K562 (cell line): ENCODE results near the gene SORT1. TPM values are rescaled to one million over a fixed set of nuclear protein-coding genes. Genes with fewer than 3 reads are reported as not detected.

Source experiments
- CBX3 ChIP-seq, 2 experiments: IDR thresholded peaks; 1 replicate in 1 of 2; 2 replicates in 1 of 2; pipeline ENCODE4 v1.6.1; 2012; ENCODE audit warnings: inconsistent platforms in 2 of 2, low read length in 2 of 2, borderline replicate concordance in 1 of 2, control low read depth in 1 of 2
- CEBPB ChIP-seq: fragments of 450-650 bp; IDR thresholded peaks from 2 replicates; pipeline ENCODE4 v1.6.1; 2016; ENCODE audit warnings: missing genetic modification characterization, missing compliant biosample characterization
- HES1 ChIP-seq: fragments of 450-650 bp; IDR thresholded peaks from 2 replicates; pipeline ENCODE4 v1.6.1; 2016; ENCODE audit warnings: low read depth, mild to moderate bottlenecking, moderate library complexity
- KDM5B ChIP-seq: fragments of 200-600 bp; sonication (generic); IDR thresholded peaks from 2 replicates; pipeline ENCODE4 v1.6.1; 2012; ENCODE audit warnings: low read depth, mild to moderate bottlenecking, moderate library complexity, low read length, control low read depth, inconsistent platforms; ENCODE audit not compliant: insufficient replicate concordance
- MNT ChIP-seq, 2 experiments: fragments of 450-650 bp; conservative IDR thresholded peaks; 2 replicates each; pipeline ENCODE4 v1.6.1; 2017; ENCODE audit warnings: mild to moderate bottlenecking in 2 of 2, moderate library complexity in 2 of 2
- NR3C1 ChIP-seq: sonication (generic); formaldehyde crosslinking; IDR thresholded peaks from 2 replicates; pipeline ENCODE4 v1.8.1; 2022; ENCODE audit warnings: missing genetic modification reagents
- RBBP5 ChIP-seq: fragments of 200-600 bp; sonication (generic); IDR thresholded peaks from 2 replicates; pipeline ENCODE4 v1.6.1; 2012; ENCODE audit warnings: borderline replicate concordance, mild to moderate bottlenecking, low read length, control low read depth, inconsistent platforms; ENCODE audit not compliant: insufficient read depth, poor library complexity, severe bottlenecking
- TCFL5 ChIP-seq: fragments of 250-450 bp; sonication (Bioruptor Pico); conservative IDR thresholded peaks from 2 replicates; pipeline ENCODE4 v1.6.1; 2021; ENCODE audit warnings: mild to moderate bottlenecking, moderate library complexity, matching md5 sums
- TEAD1 ChIP-seq, 2 experiments: fragments of 450-650 bp in 1 of 2; sonication (generic) in 1 of 2; formaldehyde crosslinking; IDR thresholded peaks; 2 replicates each; pipeline versions ENCODE4 v1.4.0 to v1.8.0; 2020 to 2022; ENCODE audit warnings: mild to moderate bottlenecking in 2 of 2, missing genetic modification reagents in 1 of 2
- U2AF1 ChIP-seq: fragments of 200-400 bp; formaldehyde crosslinking; optimal IDR thresholded peaks from 2 replicates; pipeline ENCODE3; 2017; ENCODE audit warnings: mild to moderate bottlenecking, low read depth, low read length, moderate library complexity
- U2AF2 ChIP-seq: fragments of 200-400 bp; formaldehyde crosslinking; optimal IDR thresholded peaks from 2 replicates; pipeline ENCODE3; 2017; ENCODE audit warnings: low read depth, mild to moderate bottlenecking, low read length
- ZBTB40 ChIP-seq, 2 experiments: fragments of 450-650 bp in 1 of 2; sonication (generic) in 1 of 2; formaldehyde crosslinking in 1 of 2; IDR thresholded peaks; 2 replicates each; pipeline versions ENCODE4 v1.7.1 to v1.9.0; 2016 to 2022; ENCODE audit warnings: inconsistent platforms in 1 of 2, mild to moderate bottlenecking in 1 of 2, missing genetic modification reagents in 1 of 2
- ZNF146 ChIP-seq: IDR thresholded peaks from one replicate; pipeline ENCODE4 v1.6.1; 2018; ENCODE audit warnings: missing compliant biosample characterization; ENCODE audit not compliant: unreplicated experiment
- ZNF431 ChIP-seq: sonication (generic); formaldehyde crosslinking; IDR thresholded peaks from 2 replicates; pipeline ENCODE4 v1.8.0; 2022; ENCODE audit warnings: mild to moderate bottlenecking, missing genetic modification reagents
- ZNF551 ChIP-seq: fragments of 250-450 bp; sonication (Bioruptor Pico); IDR thresholded peaks from 2 replicates; pipeline ENCODE4 v1.5.0; 2021; ENCODE audit warnings: mild to moderate bottlenecking, moderate library complexity
- ZNF583 ChIP-seq: fragments of 250-450 bp; sonication (Bioruptor Pico); IDR thresholded peaks from 2 replicates; pipeline ENCODE4 v1.4.0; 2020
- polyA plus RNA-seq, 8 experiments: library from polyadenylated mRNA; depleted of rRNA in 4 of 8; stranded (reverse) in 5 of 8; unstranded in 3 of 8; fragments of >200 nt; fragmentation: Nextera tagmentation in 2 of 8; fragmentation: Illumina TruSeq in 1 of 8; extraction: Ambion mirVana in 2 of 8; extraction: Trizol in 1 of 8; gene quantifications; 2 replicates each; pipeline versions ENCODE4 v1.2.1 to v1.2.3, GENCODE V29; 2011 to 2014; ENCODE audit warnings: inconsistent platforms in 1 of 8, missing spikeins in 1 of 8
- total RNA-seq, 7 experiments: library from RNA; depleted of rRNA in 6 of 7; stranded (reverse); fragments of >200 nt in 6 of 7; fragmentation: Illumina TruSeq in 2 of 7; extraction: Trizol in 2 of 7; gene quantifications; 2 replicates each; pipeline versions ENCODE4 v1.2.1 to v1.2.3, GENCODE V29; 2011 to 2021; ENCODE audit warnings: low replicate concordance in 1 of 7

Gene SORT1
- total and polyA plus RNA-seq, 9 of the 15 experiments (the other 6 are each of a cell fraction or from before 2014, with no cell fraction given): 27.4 to 112 (median 65.0) TPM

- TF ChIP-seq TCFL5 (CRISPR knock-in tag): no peak
- no peak for TF ChIP-seq ZNF431
- no peak for TF ChIP-seq ZNF551 (CRISPR knock-in tag)
- TF ChIP-seq RBBP5: no peak
- no peak for TF ChIP-seq NR3C1 (CRISPR knock-in tag)
- TF ChIP-seq U2AF1: no peak
- no peak for TF ChIP-seq HES1
- peak in 1 of 2 experiments; percentile 25; a peak in 1 of 4 replicates for TF ChIP-seq TEAD1 (CRISPR knock-in tag; IDR thresholded peaks at IDR 0.05)
- no peak for TF ChIP-seq CBX3 (IDR thresholded peaks at IDR 0.05; ENCODE audit: borderline replicate concordance in 1 of 2, low read length in 2 of 2)
- no peak for TF ChIP-seq CEBPB (tag)
- peak in 1 of 2 experiments; percentile 48; a peak in 1 of 4 replicates for TF ChIP-seq MNT (conservative IDR thresholded peaks at IDR 0.05)
- no peak for TF ChIP-seq KDM5B
- no peak for TF ChIP-seq ZNF583 (CRISPR knock-in tag)
- no peak for TF ChIP-seq U2AF2
- no peak for TF ChIP-seq ZNF146
- TF ChIP-seq ZBTB40 (IDR thresholded peaks at IDR 0.05): no peak
- TF ChIP-seq ZBTB40 (CRISPR knock-in tag; IDR thresholded peaks at IDR 0.05): no peak
Measured at GRCh38 chr1:109399326-109399957, 1.7 kb upstream of the SORT1 start (continued).
